Nephron (organoid): ENCODE data around the gene ALG12.
A peak's percentile ranks its signal among the peaks of the same experiment; 100 is the strongest.

ENCODE experiments used
- H3K27ac Mint-ChIP-seq, 3 experiments: 2 replicates each; pipeline ENCODE4 v1.8.0; 2020; ENCODE audit warnings: mixed read lengths in 3 of 3, mild to moderate bottlenecking in 2 of 3, moderate library complexity in 1 of 3
- H3K27me3 Mint-ChIP-seq: 2 replicates; pipeline ENCODE4 v1.8.0; 2021; ENCODE audit warnings: low read depth, mild to moderate bottlenecking, moderate library complexity, mixed read lengths
- H3K36me3 Mint-ChIP-seq: 2 replicates; pipeline ENCODE4 v1.8.0; 2020; ENCODE audit warnings: low read depth, mixed read lengths
- H3K4me1 Mint-ChIP-seq: 2 replicates; pipeline ENCODE4 v1.8.0; 2020; ENCODE audit warnings: mixed read lengths
- H3K4me3 Mint-ChIP-seq, 3 experiments: 2 replicates each; pipeline ENCODE4 v1.8.0; 2020; ENCODE audit warnings: mild to moderate bottlenecking in 3 of 3, mixed read lengths in 3 of 3, moderate library complexity in 2 of 3
- H3K9me3 Mint-ChIP-seq: 2 replicates; pipeline ENCODE4 v1.8.0; 2020; ENCODE audit warnings: mixed read lengths
- TF ChIP-seq, protein P1 (sequence below), 3 experiments: fragments of 200-600 bp; sonication (generic); IDR thresholded peaks; one replicate each; pipeline ENCODE4 v1.5.0; 2021; ENCODE audit warnings: antibody characterized with exemption in 3 of 3; ENCODE audit not compliant: unreplicated experiment in 3 of 3

The ALG12 gene

DNA sequence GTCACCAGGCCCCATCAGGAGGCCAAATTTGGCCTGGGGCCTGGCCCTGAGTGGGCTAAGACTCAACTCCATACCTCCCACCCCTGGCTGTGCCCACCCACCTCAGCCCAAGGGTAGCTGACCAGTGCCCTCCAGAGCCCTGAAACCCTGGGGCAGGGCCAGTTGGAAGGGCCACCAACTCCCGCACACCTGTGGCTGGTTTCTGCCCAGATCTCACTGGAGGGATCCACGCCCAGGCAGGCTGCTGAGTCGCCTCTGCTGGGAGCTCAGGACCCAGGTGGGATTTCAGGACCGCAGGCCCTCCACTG is 33.4 kb upstream of the ALG12 start:
- TF ChIP-seq, protein P1, sequence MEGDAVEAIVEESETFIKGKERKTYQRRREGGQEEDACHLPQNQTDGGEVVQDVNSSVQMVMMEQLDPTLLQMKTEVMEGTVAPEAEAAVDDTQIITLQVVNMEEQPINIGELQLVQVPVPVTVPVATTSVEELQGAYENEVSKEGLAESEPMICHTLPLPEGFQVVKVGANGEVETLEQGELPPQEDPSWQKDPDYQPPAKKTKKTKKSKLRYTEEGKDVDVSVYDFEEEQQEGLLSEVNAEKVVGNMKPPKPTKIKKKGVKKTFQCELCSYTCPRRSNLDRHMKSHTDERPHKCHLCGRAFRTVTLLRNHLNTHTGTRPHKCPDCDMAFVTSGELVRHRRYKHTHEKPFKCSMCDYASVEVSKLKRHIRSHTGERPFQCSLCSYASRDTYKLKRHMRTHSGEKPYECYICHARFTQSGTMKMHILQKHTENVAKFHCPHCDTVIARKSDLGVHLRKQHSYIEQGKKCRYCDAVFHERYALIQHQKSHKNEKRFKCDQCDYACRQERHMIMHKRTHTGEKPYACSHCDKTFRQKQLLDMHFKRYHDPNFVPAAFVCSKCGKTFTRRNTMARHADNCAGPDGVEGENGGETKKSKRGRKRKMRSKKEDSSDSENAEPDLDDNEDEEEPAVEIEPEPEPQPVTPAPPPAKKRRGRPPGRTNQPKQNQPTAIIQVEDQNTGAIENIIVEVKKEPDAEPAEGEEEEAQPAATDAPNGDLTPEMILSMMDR (IDR thresholded peaks at IDR 0.05; ENCODE audit: unreplicated experiment in 3 of 3): no peak
- H3K36me3 Mint-ChIP-seq: no peaks in the 10 kb centered on the region
- H3K27me3 Mint-ChIP-seq: peaks cover 4% of the 10 kb centered on the region
- peaks cover 11% of the 10 kb centered on the region for H3K4me1 Mint-ChIP-seq
- H3K27ac Mint-ChIP-seq: no peak overlapping the region
- H3K9me3 Mint-ChIP-seq: no peaks in the 10 kb centered on the region
- H3K4me3 Mint-ChIP-seq: no peak overlapping the region

DNA sequence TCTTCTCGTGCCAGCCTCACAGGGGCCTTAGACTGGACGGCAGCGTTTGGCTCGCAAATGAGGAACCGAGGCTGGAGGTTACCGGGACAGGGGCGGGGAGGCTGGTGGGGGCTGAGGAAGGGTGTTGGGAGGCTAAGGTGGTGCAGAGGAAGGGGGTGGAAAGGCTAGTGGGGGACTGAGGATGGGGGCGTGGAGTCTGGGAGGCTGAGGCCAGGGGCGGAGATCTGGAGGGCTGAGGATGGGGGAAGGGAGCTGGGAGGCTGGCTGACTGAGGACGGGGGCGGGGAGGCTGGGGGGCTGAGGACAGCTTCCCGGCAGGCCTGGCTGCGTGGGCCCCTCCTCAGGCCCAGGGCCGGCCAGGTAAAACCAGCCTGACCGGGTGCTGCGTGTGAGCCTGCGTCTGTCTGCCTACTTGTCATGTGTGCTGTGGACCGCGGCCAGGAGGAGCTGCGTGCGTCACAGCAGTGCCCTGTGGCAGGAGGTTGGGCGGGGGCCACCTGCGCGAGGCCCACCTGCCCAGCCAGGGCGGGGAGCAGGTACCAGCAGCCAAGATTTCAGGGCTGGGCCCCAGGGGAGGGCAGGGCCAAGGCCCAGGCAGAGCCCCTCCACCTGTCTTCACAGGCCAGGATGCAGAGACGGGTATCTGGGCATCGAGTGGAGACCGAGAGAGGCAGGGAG is 32.9 kb upstream of the ALG12 start:
- H3K27ac Mint-ChIP-seq: peak overlapping the region in 2 of 3 experiments; percentile 24 to 72
- no peaks in the 10 kb centered on the region for H3K36me3 Mint-ChIP-seq
- peaks cover 11% of the 10 kb centered on the region for H3K4me1 Mint-ChIP-seq
- TF ChIP-seq, protein P1 (IDR thresholded peaks at IDR 0.05; ENCODE audit: unreplicated experiment in 3 of 3): no peak
- H3K27me3 Mint-ChIP-seq: peaks cover 4% of the 10 kb centered on the region
- no peaks in the 10 kb centered on the region for H3K9me3 Mint-ChIP-seq
- H3K4me3 Mint-ChIP-seq: no peak overlapping the region

DNA sequence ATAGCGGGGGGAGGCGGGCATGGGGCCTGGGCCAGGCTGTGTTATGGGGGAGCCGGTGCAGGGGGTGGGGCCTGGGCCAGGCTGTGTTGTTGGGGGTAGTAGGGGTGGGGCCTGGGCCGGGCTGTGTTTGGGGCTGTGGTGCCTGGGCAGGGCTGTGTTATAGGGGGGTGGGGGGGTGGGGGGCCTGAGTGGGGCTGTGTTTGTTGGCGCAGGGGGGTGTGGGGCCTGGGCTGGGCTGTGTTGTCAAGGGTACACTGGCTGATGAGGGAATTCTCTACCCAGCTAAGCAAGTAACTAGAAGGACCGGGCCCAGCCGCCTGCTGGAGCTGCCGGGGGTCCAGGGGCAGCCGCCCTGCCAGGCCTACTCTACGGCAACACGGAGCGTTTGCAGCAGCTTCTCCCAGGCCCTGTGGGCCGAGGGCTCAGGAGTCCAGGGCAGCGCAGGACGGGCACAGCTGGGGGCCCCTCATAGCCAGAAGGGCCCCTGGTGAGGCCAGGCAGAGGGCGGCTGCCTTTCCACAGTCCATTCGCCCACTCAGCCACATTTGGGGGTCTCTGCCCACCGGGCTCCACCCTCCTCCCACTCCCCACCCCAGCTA is 32.3 kb upstream of the ALG12 start:
- TF ChIP-seq, protein P1 (IDR thresholded peaks at IDR 0.05; ENCODE audit: unreplicated experiment in 3 of 3): no peak
- H3K4me1 Mint-ChIP-seq: peaks cover 11% of the 10 kb centered on the region
- H3K27ac Mint-ChIP-seq: peak overlapping the region in 1 of 3 experiments; percentile 24

DNA sequence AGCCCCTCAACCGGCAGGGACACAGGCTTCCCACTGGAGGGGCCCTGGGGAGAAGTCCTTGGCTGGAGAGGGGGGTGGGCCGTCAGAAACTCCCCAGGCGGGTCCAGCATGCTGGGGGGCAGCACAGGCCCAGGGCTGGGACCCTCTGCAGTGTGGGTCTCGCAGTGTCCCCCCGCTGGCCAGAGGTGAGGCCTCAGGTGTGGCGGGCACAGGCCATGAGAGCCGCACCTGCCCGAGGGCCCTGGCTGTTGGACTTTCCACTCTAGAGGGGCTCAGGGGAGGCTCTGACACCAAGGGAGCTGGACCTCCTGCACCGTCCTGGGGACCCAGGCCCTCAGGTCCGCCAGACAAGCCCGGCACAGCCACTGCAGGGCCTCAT is 31.7 kb upstream of the ALG12 start:
- TF ChIP-seq, protein P1 (IDR thresholded peaks at IDR 0.05; ENCODE audit: unreplicated experiment in 3 of 3): no peak
- Mint-ChIP-seq H3K4me3 (no peak overlapping the region), H3K4me1 (peaks cover 6% of the 10 kb centered on the region)

More for the DNA sequence above, 32.3 kb upstream of the ALG12 start:
- H3K27me3 Mint-ChIP-seq: peaks cover 4% of the 10 kb centered on the region
- H3K36me3 Mint-ChIP-seq: no peaks in the 10 kb centered on the region
- no peaks in the 10 kb centered on the region for H3K9me3 Mint-ChIP-seq
- H3K4me3 Mint-ChIP-seq: no peak overlapping the region

DNA sequence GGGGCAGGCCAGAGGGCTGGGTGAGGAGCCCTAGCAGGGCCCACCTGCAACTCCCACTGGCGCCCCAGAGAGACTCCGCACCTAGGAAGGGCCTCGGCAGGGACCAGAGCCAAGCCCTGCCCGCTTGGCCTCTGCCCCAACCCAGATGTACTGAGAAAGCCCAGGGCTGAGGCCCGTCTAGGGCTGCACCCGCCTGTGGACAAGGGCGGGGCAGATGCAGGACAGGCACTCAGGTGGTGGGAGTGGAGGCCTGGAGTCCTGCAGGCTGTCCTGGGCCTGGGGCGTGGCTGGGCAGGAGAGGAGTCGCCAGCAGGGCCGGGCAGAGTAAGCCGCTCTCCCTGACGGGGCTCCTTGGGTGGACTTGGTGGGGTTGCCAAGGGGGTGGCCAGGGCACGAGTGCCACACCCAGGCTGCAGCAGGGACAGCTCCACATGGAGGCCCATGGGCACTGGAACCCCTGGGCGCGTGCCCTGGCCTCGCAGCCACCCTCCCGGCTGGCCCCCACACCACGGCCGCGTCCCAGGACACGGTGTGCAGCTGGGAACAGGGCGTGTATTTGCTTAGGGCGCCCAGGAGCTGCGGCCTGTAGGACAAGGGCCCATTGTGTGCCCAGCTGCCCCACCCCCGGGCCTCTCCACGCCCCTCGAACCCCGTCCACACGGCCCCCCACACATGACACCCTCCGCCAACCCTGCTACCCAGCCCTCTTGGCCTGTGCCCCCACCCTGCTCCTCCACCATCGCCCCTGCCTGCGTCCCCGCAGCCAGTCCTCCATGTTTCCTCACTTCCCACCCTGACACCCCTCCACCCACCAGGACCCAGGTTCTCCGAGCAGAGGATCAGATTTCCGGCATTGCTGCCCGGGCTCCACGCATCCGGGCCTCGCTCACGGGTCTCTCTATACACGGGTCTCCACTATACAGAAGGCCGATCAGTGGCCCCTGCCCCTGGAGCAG is 31.0 kb upstream of the ALG12 start:
- Mint-ChIP-seq H3K27ac (peak overlapping the region in 2 of 3 experiments; percentile 63 to 83), H3K9me3 (no peaks in the 10 kb centered on the region), H3K36me3 (no peaks in the 10 kb centered on the region), H3K27me3 (no peaks in the 10 kb centered on the region), H3K4me3 (no peak overlapping the region), H3K4me1 (peaks cover 6% of the 10 kb centered on the region)
- TF ChIP-seq, protein P1 (IDR thresholded peaks at IDR 0.05; ENCODE audit: unreplicated experiment in 3 of 3): no peak

More for the DNA sequence above, 31.7 kb upstream of the ALG12 start:
- no peaks in the 10 kb centered on the region for H3K9me3 Mint-ChIP-seq
- H3K27me3 Mint-ChIP-seq: no peaks in the 10 kb centered on the region
- H3K27ac Mint-ChIP-seq: peak overlapping the region in 2 of 3 experiments; percentile 63 to 83
- H3K36me3 Mint-ChIP-seq: no peaks in the 10 kb centered on the region
